Choroid plexus epithelial cell (primary cell): Measurements from ENCODE around the gene STT3B.

Experiments used
- DNase-seq: peaks from one replicate; pipeline ENCODE4 v3.0.0-alpha.2; 2010; ENCODE audit warnings: low read depth
- H3K4me3 ChIP-seq: 2 replicates; pipeline ENCODE4 v1.5.1; 2011; ENCODE audit warnings: low read depth, mild to moderate bottlenecking, control low read depth, low read length, moderate library complexity
- TF ChIP-seq, protein P1 (sequence below): conservative IDR thresholded peaks from 2 replicates; pipeline ENCODE4 v1.5.1; 2011; ENCODE audit warnings: low read depth, mild to moderate bottlenecking, control low read depth, inconsistent platforms, low read length, moderate library complexity

Gene STT3B

DNA sequence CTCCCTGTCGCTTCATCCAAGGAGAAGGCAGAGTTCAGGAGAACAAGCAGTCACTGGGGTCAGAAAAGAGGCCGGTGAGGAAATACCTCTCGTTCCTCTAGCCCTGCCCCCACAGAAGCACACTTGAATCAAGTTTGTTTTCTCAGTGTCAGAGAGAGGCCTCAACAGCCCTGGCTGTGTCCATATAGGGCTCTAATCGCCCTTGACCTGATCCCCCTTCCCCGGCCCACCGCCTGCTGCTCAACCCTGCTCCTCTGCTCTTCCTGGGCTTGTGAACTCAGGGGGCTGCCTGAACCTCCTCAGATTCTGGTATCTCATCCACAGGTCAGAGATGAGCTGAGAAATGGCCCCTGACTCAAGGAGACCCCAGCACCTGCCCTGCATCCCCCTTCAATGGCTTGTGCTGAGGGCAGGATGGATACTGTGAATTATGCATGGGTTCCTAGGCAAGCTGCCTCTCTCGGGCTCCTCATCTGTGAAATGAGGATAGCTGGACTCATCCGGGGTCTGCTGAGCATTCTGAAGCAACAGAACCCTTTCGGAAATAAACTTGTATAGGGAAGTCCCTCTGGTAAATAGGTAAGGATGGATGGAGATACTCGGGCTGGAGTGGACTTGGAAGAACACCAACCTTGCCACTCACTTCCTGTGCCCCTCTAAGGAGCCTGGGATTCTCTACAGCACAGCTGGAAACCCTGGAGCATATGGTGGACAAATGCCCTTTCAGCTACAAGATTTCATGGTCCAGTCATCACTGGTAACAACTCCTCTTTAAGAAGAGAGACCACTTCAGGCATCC is 147.5 kb downstream of the STT3B start:
- DNase-seq = peak; percentile 61
- TF ChIP-seq, protein P1, sequence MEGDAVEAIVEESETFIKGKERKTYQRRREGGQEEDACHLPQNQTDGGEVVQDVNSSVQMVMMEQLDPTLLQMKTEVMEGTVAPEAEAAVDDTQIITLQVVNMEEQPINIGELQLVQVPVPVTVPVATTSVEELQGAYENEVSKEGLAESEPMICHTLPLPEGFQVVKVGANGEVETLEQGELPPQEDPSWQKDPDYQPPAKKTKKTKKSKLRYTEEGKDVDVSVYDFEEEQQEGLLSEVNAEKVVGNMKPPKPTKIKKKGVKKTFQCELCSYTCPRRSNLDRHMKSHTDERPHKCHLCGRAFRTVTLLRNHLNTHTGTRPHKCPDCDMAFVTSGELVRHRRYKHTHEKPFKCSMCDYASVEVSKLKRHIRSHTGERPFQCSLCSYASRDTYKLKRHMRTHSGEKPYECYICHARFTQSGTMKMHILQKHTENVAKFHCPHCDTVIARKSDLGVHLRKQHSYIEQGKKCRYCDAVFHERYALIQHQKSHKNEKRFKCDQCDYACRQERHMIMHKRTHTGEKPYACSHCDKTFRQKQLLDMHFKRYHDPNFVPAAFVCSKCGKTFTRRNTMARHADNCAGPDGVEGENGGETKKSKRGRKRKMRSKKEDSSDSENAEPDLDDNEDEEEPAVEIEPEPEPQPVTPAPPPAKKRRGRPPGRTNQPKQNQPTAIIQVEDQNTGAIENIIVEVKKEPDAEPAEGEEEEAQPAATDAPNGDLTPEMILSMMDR = no peak
- H3K4me3 ChIP-seq = no peak overlapping the region
